Fibroblast of the aortic adventitia (primary cell): ENCODE data around the gene ANXA1. TPM values are rescaled to one million over a fixed set of nuclear protein-coding genes. Genes with fewer than 3 reads are reported as not detected.

Experiments
- DNase-seq: peaks from one replicate; pipeline ENCODE4 v3.0.0-alpha.2; 2010; ENCODE audit warnings: low read depth
- H3K4me3 ChIP-seq: 2 replicates; pipeline ENCODE4 v1.5.1; 2011; ENCODE audit warnings: low read depth, mild to moderate bottlenecking, control low read depth, low read length, moderate library complexity
- CTCF ChIP-seq: IDR thresholded peaks from 2 replicates; pipeline ENCODE4 v1.5.1; 2011; ENCODE audit warnings: mild to moderate bottlenecking, low read length, control low read depth, inconsistent platforms; ENCODE audit not compliant: insufficient read depth
- total RNA-seq: library from RNA; depleted of rRNA; stranded (reverse); fragments of >200 nt; gene quantifications from 2 replicates; pipeline ENCODE4 v1.2.3, GENCODE V29; 2012; ENCODE audit warnings: low replicate concordance

ANXA1 gene
- total RNA-seq, 1 donor = 923 TPM

- peak overlapping the region; percentile 79 for H3K4me3 ChIP-seq
- DNase-seq = no peak
- no peak for TF ChIP-seq CTCF
Measured at GRCh38 chr9:73155377-73155776, 3.7 kb downstream of the ANXA1 start.

GRCh38 chr9:73155968-73156864 is 4.6 kb downstream of the ANXA1 start:
- peak; percentile 40 for DNase-seq
- no peak for TF ChIP-seq CTCF
- peak overlapping the region; percentile 20 for H3K4me3 ChIP-seq

GRCh38 chr9:73156865-73157187 is 5.2 kb downstream of the ANXA1 start:
- peak overlapping the region; percentile 20 for H3K4me3 ChIP-seq
- no peak for TF ChIP-seq CTCF
- no peak for DNase-seq

- peak; percentile 51 for DNase-seq
- no peak overlapping the region for H3K4me3 ChIP-seq
- TF ChIP-seq CTCF = no peak
Measured at GRCh38 chr9:73157811-73158210, 6.1 kb downstream of the ANXA1 start.

- DNase-seq = no peak
- TF ChIP-seq CTCF = no peak
- H3K4me3 ChIP-seq = no peak overlapping the region
Measured at GRCh38 chr9:73158723-73159122, 7.1 kb downstream of the ANXA1 start.

- DNase-seq = no peak
- TF ChIP-seq CTCF = no peak
- H3K4me3 ChIP-seq = no peak overlapping the region
Measured at GRCh38 chr9:73160868-73161267, 9.2 kb downstream of the ANXA1 start.
